Activated CD8-positive, alpha-beta memory T cell treated with anti-CD3 and anti-CD28 coated beads, Interleukin-2, amount 10 ng/mL, durations not matched to agents 7 days and 5 days (primary cell): ENCODE measurements around the gene MB. TPM values are rescaled to one million over a fixed set of nuclear protein-coding genes. Genes with fewer than 3 reads are reported as not detected.

ENCODE experiments used
- ATAC-seq: fragments of 150-1000 bp; cut with Tn5 transposase; one replicate; pipeline ENCODE4 v1.10.0; 2021; ENCODE audit warnings: moderate library complexity
- CTCF ChIA-PET: fragments of 350-600 bp; sonication (Branson Sonifier 250); formaldehyde crosslinking; loops from one replicate; lab custom pipeline; 2021; ENCODE audit warnings: antibody characterized with exemption; lab: Charles Lee
- DNase-seq: peaks from one replicate; pipeline ENCODE4 v3.0.0-alpha.2; 2020
- H3K27ac Mint-ChIP-seq: one replicate; pipeline ENCODE4 v1.8.0; 2021; ENCODE audit warnings: mild to moderate bottlenecking, mixed read lengths
- H3K27me3 Mint-ChIP-seq: one replicate; pipeline ENCODE4 v1.8.0; 2021; ENCODE audit warnings: mixed read lengths
- H3K36me3 Mint-ChIP-seq: one replicate; pipeline ENCODE4 v1.8.0; 2021; ENCODE audit warnings: mild to moderate bottlenecking, mixed read lengths
- H3K4me1 Mint-ChIP-seq: one replicate; pipeline ENCODE4 v1.8.0; 2021; ENCODE audit warnings: mixed read lengths
- H3K4me3 Mint-ChIP-seq: one replicate; pipeline ENCODE4 v1.8.0; 2021; ENCODE audit warnings: mild to moderate bottlenecking, moderate library complexity, mixed read lengths
- H3K9me3 Mint-ChIP-seq: one replicate; pipeline ENCODE4 v1.8.0; 2022; ENCODE audit warnings: low read depth, mixed read lengths
- total RNA-seq, 2 experiments: library from RNA; stranded (reverse); gene quantifications; one replicate each; pipeline ENCODE4 v1.2.3, GENCODE V29; 2021

MB gene
- total RNA-seq, 2 experiments from 2014 or later: 2.6 TPM; not detected in 1

DNA sequence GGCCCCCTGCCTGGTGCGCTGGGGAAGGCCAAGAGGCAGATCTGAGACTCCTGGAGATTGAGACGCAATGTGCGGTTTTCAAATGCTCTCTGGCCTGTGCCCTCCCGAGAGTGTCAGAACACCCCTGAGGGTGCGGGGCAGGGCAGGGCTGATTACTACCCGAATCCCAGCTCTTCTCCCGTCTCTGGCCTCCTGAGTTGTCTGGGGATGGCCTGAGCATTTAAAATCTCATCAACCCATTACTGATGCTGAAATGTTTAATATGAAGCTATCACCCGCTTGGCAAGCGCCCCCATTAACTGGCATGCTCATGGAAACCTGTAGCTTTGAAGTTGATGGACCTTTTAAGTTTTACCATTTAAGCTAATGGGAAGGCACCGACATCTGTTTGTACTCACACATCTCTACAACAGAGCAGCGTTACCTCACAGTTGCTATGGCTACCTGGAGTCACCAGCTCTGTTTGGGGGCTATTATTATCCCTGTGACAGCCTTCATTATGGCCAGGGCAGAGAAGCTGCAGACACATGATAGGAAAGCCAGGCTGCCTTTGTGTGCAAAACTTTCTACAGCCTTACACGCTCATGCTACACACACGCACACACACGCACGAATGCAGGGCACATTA, 3.6 kb upstream of the MB start:
- no peak for DNase-seq

GRCh38 chr22:35619336-35620094, 2.4 kb upstream of the MB start:
- ATAC-seq: no peak
- H3K27me3 Mint-ChIP-seq: peaks cover 9% of the 10 kb centered on the region
- CTCF ChIA-PET: no interaction called here
- no peak overlapping the region for H3K4me3 Mint-ChIP-seq
- DNase-seq: no peak
- no peaks in the 10 kb centered on the region for H3K9me3 Mint-ChIP-seq
- H3K4me1 Mint-ChIP-seq: peaks cover 2% of the 10 kb centered on the region
- H3K27ac Mint-ChIP-seq: no peak overlapping the region
- H3K36me3 Mint-ChIP-seq: no peaks in the 10 kb centered on the region

More for the DNA sequence above, 3.6 kb upstream of the MB start:
- CTCF ChIA-PET: interaction anchor here (1.0 to 2.1 kb wide), 5 partner anchors 37 to 478 kb away, joined by 3 to 13 read pairs (median 4); partner anchors contain the start of gene RASD2
- no peaks in the 10 kb centered on the region for H3K36me3 Mint-ChIP-seq
- no peak for ATAC-seq
- H3K9me3 Mint-ChIP-seq: no peaks in the 10 kb centered on the region
- peaks cover 2% of the 10 kb centered on the region for H3K4me1 Mint-ChIP-seq
- H3K4me3 Mint-ChIP-seq: no peak overlapping the region
- no peak overlapping the region for H3K27ac Mint-ChIP-seq
- peaks cover 12% of the 10 kb centered on the region for H3K27me3 Mint-ChIP-seq

DNA sequence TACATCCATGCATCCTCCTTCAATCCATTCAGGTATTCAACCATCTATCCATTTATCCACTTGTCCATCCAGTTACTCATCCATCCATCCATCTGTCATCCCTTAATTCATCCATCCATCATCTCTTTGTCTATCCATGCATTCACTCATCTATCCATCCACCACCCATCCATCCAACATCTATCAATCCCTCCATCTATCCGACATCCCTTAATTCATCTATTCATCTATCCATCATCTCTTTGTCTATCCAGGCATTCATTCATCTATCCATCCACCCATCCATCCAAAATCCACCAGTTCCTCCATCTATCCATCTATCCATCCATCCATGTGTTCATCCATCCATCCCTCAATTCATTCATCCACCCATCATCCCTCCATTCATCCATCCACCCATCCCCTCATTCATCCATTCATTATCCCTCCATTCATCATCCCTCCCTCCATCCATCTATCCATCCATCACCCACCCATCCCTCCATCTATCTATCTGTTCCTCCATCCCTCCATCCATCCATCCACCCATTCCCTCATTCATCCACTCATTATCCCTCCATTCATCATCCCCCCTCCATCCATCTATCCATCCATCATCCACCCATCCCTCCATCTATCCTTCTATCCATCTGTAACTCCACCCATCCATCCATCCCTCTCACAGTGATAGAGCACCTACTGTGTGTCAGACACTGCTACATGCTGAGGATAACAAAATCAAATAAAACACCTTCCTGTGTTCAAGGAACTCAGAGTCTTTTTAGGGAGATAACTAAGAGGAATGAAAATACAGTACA, 1.5 kb upstream of the MB start:
- H3K4me3 Mint-ChIP-seq: no peak overlapping the region
- DNase-seq (no peak), ATAC-seq (no peak)
- CTCF ChIA-PET: no interaction called here
- peaks cover 7% of the 10 kb centered on the region for H3K27me3 Mint-ChIP-seq
- H3K36me3 Mint-ChIP-seq: no peaks in the 10 kb centered on the region
- no peaks in the 10 kb centered on the region for H3K9me3 Mint-ChIP-seq
- H3K4me1 Mint-ChIP-seq: peaks cover 2% of the 10 kb centered on the region
- H3K27ac Mint-ChIP-seq: no peak overlapping the region

- Mint-ChIP-seq H3K27ac (no peak overlapping the region), H3K36me3 (no peaks in the 10 kb centered on the region), H3K4me3 (no peak overlapping the region), H3K9me3 (no peaks in the 10 kb centered on the region), H3K27me3 (peaks cover 7% of the 10 kb centered on the region), H3K4me1 (peaks cover 16% of the 10 kb centered on the region)
- ATAC-seq (no peak), DNase-seq (no peak)
- CTCF ChIA-PET: interaction anchor here (0.6 to 1.4 kb wide), 6 partner anchors 12 to 268 kb away, joined by 3 to 4 read pairs (median 3); no protein-coding TSS in a partner anchor
Measured at GRCh38 chr22:35616043-35616442, 1.1 kb downstream of the MB start.

GRCh38 chr22:35615156-35615555, 2.0 kb downstream of the MB start:
- H3K27ac Mint-ChIP-seq: no peak overlapping the region

DNA sequence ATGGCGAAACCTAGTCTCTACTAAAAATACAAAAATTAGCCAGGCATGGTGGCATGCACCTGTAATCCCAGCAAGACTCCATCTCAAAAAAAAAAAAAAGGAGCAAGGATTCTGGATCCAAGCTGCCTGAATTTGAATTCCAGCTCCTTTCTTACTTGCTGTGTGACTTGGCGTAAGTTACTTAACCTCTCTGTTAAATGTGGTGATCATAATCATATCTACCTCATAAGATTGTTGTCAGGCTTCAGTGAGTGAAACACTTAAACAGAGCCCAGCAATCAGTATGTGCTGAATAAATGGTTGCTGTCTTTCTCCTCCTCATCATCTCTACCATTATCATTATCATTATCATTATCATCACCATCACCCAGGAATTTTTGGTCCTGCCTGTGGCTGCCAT, 2.7 kb downstream of the MB start:
- CTCF ChIA-PET: no interaction called here
- peaks cover 8% of the 10 kb centered on the region for H3K27me3 Mint-ChIP-seq
- H3K27ac Mint-ChIP-seq: no peak overlapping the region
- H3K4me1 Mint-ChIP-seq: peaks cover 26% of the 10 kb centered on the region
- H3K9me3 Mint-ChIP-seq: no peaks in the 10 kb centered on the region
- no peak for ATAC-seq
- no peak for DNase-seq
- H3K36me3 Mint-ChIP-seq: no peaks in the 10 kb centered on the region
- H3K4me3 Mint-ChIP-seq: no peak overlapping the region

More at GRCh38 chr22:35615156-35615555, 2.0 kb downstream of the MB start:
- Mint-ChIP-seq H3K36me3 (no peaks in the 10 kb centered on the region), H3K4me1 (peaks cover 22% of the 10 kb centered on the region), H3K4me3 (no peak overlapping the region), H3K9me3 (no peaks in the 10 kb centered on the region), H3K27me3 (peaks cover 9% of the 10 kb centered on the region)
- ATAC-seq (no peak), DNase-seq (no peak)
- CTCF ChIA-PET: no interaction called here

- DNase-seq (no peak), ATAC-seq (no peak)
- H3K9me3 Mint-ChIP-seq: no peaks in the 10 kb centered on the region
- H3K27ac Mint-ChIP-seq: peak overlapping the region; percentile 31
- H3K27me3 Mint-ChIP-seq: peaks cover 20% of the 10 kb centered on the region
- no peaks in the 10 kb centered on the region for H3K36me3 Mint-ChIP-seq
- H3K4me1 Mint-ChIP-seq: peaks cover 26% of the 10 kb centered on the region
- CTCF ChIA-PET: no interaction called here
- no peak overlapping the region for H3K4me3 Mint-ChIP-seq
Measured at GRCh38 chr22:35612903-35613302, 4.2 kb downstream of the MB start.

DNA sequence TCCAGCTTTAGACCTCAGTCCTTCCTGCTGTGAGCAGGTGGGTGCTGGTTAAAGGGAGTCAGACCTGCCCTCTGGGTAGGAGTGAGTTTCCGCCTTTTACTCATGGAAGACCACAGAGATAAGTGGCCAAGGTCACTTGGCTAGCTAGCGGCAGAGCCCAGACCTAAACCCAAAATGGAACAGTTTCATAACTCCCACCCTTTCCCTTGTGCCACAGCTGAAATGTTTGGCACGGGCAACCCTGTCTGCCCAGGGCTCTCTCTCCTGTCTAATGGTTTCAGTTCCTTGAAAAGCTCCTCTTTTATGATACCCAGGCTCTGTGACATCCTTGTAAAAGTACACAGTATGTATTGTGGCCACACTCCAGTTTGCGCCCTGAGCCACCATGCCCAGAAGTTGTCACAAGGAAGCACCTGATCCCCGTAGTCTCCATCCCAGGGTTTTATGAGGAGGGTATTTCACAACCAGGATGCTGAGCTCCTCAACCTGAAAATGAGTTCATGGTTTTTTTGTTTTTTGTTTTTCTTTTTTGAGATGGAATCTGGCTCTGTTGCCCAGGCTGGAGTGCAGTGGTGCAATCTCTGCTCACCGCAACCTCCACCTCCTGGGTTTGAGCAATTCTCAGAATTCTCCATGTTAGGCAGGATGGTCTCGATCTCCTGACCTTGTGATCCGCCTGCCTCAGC, 5.1 kb downstream of the MB start:
- peak overlapping the region; percentile 41 for H3K27ac Mint-ChIP-seq
- CTCF ChIA-PET: interaction anchor here (0.9 kb wide), 1 partner anchor 16 kb away, joined by 5 read pairs; no protein-coding TSS in a partner anchor
- peaks cover 26% of the 10 kb centered on the region for H3K4me1 Mint-ChIP-seq
- peaks cover 20% of the 10 kb centered on the region for H3K27me3 Mint-ChIP-seq
- H3K36me3 Mint-ChIP-seq: no peaks in the 10 kb centered on the region
- ATAC-seq (peak; percentile 31), DNase-seq (no peak)
- H3K9me3 Mint-ChIP-seq: no peaks in the 10 kb centered on the region
- no peak overlapping the region for H3K4me3 Mint-ChIP-seq

- Mint-ChIP-seq H3K4me3 (no peak overlapping the region), H3K9me3 (no peaks in the 10 kb centered on the region), H3K27me3 (peaks cover 26% of the 10 kb centered on the region), H3K27ac (peak overlapping the region; percentile 41), H3K36me3 (no peaks in the 10 kb centered on the region), H3K4me1 (peaks cover 26% of the 10 kb centered on the region)
- CTCF ChIA-PET: interaction anchor here (0.9 to 1.6 kb wide), 2 partner anchors 16 to 455 kb away, joined by 4 to 5 read pairs; no protein-coding TSS in a partner anchor
- peak; percentile 65 for ATAC-seq
- DNase-seq: peak; percentile 51
Measured at GRCh38 chr22:35611200-35611890, 5.8 kb downstream of the MB start.

DNA sequence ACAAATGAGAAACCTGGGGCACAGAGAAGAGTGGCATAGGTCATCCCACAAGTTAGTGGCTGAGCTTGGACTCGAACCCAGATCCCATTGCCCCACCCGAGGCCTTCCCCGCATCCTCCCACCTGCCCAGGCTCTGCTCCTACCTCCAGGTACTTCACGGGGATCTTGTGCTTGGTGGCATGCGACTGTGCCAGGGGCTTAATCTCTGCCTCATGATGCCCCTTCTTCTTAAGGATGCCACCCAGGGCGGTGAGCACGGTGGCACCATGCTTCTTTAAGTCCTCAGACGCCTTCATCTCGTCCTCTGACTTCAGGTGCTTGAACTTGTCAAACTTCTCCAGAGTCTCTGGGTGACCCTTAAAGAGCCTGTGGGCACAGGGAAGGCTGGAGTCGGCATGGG, 6.4 kb downstream of the MB start:
- Mint-ChIP-seq H3K27ac (no peak overlapping the region), H3K27me3 (peaks cover 29% of the 10 kb centered on the region), H3K9me3 (no peaks in the 10 kb centered on the region), H3K4me1 (peaks cover 26% of the 10 kb centered on the region), H3K36me3 (no peaks in the 10 kb centered on the region), H3K4me3 (no peak overlapping the region)
- no peak for DNase-seq
- CTCF ChIA-PET: interaction anchor here (1.6 kb wide), 1 partner anchor 456 kb away, joined by 4 read pairs; no protein-coding TSS in a partner anchor
- ATAC-seq: no peak

- DNase-seq: no peak
- Mint-ChIP-seq H3K4me1 (peaks cover 30% of the 10 kb centered on the region), H3K4me3 (no peak overlapping the region), H3K27me3 (peaks cover 30% of the 10 kb centered on the region), H3K27ac (no peak overlapping the region), H3K36me3 (no peaks in the 10 kb centered on the region), H3K9me3 (no peaks in the 10 kb centered on the region)
- ATAC-seq: no peak
- CTCF ChIA-PET: interaction anchor here (1.0 to 1.6 kb wide), 3 partner anchors 26 to 457 kb away, joined by 3 to 4 read pairs (median 3); no protein-coding TSS in a partner anchor
Measured at GRCh38 chr22:35609761-35610160, 7.4 kb downstream of the MB start.

DNA sequence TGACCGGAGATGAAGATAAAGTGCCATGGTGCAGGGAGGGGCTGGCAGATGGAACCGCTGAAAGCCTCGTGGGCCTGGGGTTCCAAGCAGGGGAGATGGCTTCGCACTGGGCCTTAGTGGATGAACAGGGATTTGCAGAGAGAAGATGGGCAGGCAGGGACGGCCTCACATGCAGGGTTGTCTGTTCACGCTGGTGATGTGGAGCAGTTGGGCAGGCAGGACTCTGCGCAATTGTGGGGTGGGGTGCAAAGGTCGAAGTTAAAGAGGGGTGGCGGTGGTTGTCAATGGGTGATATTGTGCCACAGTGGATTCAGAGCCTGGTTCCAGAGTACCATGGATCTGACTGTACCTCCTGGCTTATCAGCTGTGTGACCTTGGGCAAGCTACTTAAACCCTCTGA, 7.9 kb downstream of the MB start:
- Mint-ChIP-seq H3K36me3 (no peaks in the 10 kb centered on the region), H3K27ac (no peak overlapping the region), H3K27me3 (peaks cover 30% of the 10 kb centered on the region), H3K4me1 (peaks cover 35% of the 10 kb centered on the region), H3K9me3 (no peaks in the 10 kb centered on the region), H3K4me3 (no peak overlapping the region)
- ATAC-seq: no peak
- CTCF ChIA-PET: interaction anchor here (1.0 to 1.1 kb wide), 2 partner anchors 26 to 258 kb away, joined by 3 read pairs; no protein-coding TSS in a partner anchor
- no peak for DNase-seq
